ENCODE measurements around the gene TMEM132A. TPM values are rescaled to one million over a fixed set of nuclear protein-coding genes. Genes with fewer than 3 reads are reported as not detected.

TMEM132A gene
- total RNA-seq, 2 donors from 2014 or later, result 12.3 to 20.7 TPM

DNA sequence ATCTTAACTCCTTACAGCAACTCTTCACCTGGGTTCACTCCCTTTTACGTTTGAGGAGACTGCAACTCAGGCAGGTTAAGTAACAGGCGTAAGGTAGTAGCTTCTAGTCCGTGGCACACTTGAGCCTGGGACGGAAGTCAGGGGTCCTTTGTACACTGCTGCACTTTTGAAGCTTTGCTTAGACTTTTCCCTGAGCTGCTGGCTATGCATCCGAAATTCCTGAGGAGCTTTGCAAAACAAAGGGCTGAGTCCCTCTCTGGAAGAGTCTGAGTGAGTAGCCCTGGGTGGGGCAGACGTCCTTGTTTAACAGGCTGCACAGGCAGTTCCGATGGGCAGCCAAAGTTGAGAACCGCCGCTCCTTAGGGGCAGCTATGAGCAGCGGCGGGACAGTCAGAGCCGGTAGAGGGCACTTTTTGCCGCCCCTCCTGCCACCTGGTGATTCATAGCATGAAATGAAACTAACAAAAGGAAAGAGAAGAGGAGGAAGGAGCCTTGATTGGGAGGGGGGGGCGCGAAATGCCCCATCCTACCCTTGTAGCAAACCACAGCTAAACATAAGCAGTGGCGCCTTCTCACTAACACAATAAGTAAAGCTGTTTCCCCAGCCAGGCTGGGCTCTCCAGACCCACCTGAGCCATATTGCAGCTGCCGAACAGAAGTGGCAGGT lies 8.9 kb upstream of the TMEM132A start:
- peaks cover 6% of the 10 kb centered on the region for H3K36me3 ChIP-seq
- H3K9me3 ChIP-seq, result no peaks in the 10 kb centered on the region
- H3K4me3 ChIP-seq, result peak overlapping the region; percentile 78
- intact Hi-C loops (cut with DNase I), result no loop called here
- TF ChIP-seq, protein P1, sequence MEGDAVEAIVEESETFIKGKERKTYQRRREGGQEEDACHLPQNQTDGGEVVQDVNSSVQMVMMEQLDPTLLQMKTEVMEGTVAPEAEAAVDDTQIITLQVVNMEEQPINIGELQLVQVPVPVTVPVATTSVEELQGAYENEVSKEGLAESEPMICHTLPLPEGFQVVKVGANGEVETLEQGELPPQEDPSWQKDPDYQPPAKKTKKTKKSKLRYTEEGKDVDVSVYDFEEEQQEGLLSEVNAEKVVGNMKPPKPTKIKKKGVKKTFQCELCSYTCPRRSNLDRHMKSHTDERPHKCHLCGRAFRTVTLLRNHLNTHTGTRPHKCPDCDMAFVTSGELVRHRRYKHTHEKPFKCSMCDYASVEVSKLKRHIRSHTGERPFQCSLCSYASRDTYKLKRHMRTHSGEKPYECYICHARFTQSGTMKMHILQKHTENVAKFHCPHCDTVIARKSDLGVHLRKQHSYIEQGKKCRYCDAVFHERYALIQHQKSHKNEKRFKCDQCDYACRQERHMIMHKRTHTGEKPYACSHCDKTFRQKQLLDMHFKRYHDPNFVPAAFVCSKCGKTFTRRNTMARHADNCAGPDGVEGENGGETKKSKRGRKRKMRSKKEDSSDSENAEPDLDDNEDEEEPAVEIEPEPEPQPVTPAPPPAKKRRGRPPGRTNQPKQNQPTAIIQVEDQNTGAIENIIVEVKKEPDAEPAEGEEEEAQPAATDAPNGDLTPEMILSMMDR (IDR thresholded peaks at IDR 0.05), result no peak
- peak; percentile 72 for DNase-seq
- peaks cover 4% of the 10 kb centered on the region for H3K4me1 ChIP-seq
- peak overlapping the region; percentile 73 for H3K27ac ChIP-seq
- no peaks in the 10 kb centered on the region for H3K27me3 ChIP-seq
- H3K9ac ChIP-seq (ENCODE audit: low read depth in 2 of 2, low read length in 2 of 2), result peak overlapping the region; percentile 88 to 90

DNA sequence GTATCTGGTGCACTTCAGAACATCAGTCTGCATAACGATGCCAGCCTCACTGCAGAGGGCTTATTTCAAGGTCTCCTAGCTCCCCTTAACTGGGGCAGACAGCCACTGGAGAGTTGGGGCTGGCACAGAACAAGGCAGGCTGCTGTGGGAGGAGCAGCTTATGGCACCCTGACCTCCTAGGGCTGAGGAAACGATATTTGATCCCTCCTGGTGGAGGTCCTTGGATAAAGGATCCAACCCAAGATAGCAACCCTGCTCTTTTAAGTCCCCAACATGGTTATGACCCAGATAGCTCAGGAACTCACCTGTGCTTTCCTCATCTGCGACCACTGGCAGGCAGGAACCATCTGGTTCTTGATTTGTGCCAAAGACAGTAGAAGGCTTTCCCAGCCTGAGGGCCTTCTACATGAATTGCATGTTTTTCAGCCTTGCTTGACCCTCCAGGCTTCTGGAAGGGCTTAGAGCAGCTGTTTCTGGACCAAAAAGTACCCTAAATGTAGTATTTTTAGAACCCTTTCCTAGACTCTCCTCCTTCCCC lies 7.5 kb upstream of the TMEM132A start:
- Histone ChIP-seq H3K27me3 (no peaks in the 10 kb centered on the region), H3K4me3 (no peak overlapping the region), H3K27ac (no peak overlapping the region), H3K9ac (ENCODE audit: low read depth in 2 of 2, low read length in 2 of 2) (no peak overlapping the region), H3K36me3 (peaks cover 15% of the 10 kb centered on the region), H3K4me1 (peaks cover 4% of the 10 kb centered on the region), H3K9me3 (no peaks in the 10 kb centered on the region)
- no peak for DNase-seq
- intact Hi-C loops (cut with DNase I), result no loop called here
- TF ChIP-seq, protein P1 (IDR thresholded peaks at IDR 0.05), result no peak

DNA sequence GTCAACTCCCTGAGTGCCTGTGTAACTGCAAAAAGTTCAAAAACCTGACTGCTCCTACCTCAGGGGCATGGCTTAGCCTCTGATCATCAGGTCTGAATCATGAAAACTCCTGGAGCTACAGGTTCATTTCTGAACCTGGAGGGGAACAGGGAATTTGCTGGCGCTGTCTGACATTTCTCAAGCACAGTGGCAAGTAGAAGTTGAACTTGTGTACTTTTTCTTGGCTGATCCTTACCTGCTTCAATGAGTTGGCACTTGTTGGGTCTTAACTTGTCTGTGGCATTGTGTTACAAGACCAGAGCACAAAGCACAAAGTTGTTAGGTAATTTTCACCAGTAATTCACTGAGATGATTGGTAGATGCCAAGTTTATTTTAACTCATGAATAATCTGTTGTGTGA lies 7.0 kb upstream of the TMEM132A start:
- H3K27ac ChIP-seq, result no peak overlapping the region
- H3K27me3 ChIP-seq, result no peaks in the 10 kb centered on the region

GRCh38 chr11:60918251-60918938 lies 5.9 kb upstream of the TMEM132A start:
- no peak overlapping the region for H3K9ac ChIP-seq (ENCODE audit: low read depth in 2 of 2, low read length in 2 of 2)
- no peaks in the 10 kb centered on the region for H3K9me3 ChIP-seq
- no peaks in the 10 kb centered on the region for H3K27me3 ChIP-seq
- no peak overlapping the region for H3K4me3 ChIP-seq
- no peak for DNase-seq
- intact Hi-C loops (cut with DNase I), result no loop called here
- H3K36me3 ChIP-seq, result peaks cover 22% of the 10 kb centered on the region
- H3K4me1 ChIP-seq, result peaks cover 4% of the 10 kb centered on the region
- H3K27ac ChIP-seq, result no peak overlapping the region
- TF ChIP-seq, protein P1 (IDR thresholded peaks at IDR 0.05), result no peak

More for the DNA sequence above, 7.0 kb upstream of the TMEM132A start:
- TF ChIP-seq, protein P1 (IDR thresholded peaks at IDR 0.05), result no peak
- Histone ChIP-seq H3K36me3 (peaks cover 20% of the 10 kb centered on the region), H3K4me1 (peaks cover 4% of the 10 kb centered on the region), H3K9me3 (no peaks in the 10 kb centered on the region), H3K4me3 (no peak overlapping the region), H3K9ac (ENCODE audit: low read depth in 2 of 2, low read length in 2 of 2) (no peak overlapping the region)
- intact Hi-C loops (cut with DNase I), result no loop called here
- DNase-seq, result no peak

DNA sequence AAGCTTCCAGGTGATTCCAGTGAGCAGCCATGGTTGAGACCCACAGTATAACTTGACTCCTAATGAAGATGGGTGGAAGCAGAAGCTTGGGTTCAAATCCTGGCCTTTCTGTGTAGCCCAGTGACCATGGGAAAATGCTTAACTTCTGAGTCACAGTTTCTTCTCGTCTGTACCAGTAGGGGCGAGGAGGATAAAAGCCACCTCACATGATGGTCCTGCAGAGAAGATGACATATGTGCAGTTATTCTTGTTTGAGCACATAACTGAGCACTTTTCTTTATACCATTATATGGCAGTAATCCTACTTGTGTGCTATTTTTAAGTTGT lies 5.4 kb upstream of the TMEM132A start:
- intact Hi-C loops (cut with DNase I), result no loop called here
- no peak for DNase-seq
- H3K4me1 ChIP-seq, result peaks cover 4% of the 10 kb centered on the region
- TF ChIP-seq, protein P1 (IDR thresholded peaks at IDR 0.05), result no peak
- H3K27ac ChIP-seq, result no peak overlapping the region
- no peak overlapping the region for H3K9ac ChIP-seq (ENCODE audit: low read depth in 2 of 2, low read length in 2 of 2)
- no peaks in the 10 kb centered on the region for H3K27me3 ChIP-seq
- H3K36me3 ChIP-seq, result peaks cover 22% of the 10 kb centered on the region
- no peaks in the 10 kb centered on the region for H3K9me3 ChIP-seq
- no peak overlapping the region for H3K4me3 ChIP-seq

All from colonic mucosa (tissue), 4 donors.